Measurements from ENCODE around the gene ATP6V1C2.

The ATP6V1C2 gene

GRCh38 chr2:10740226-10740625 lies 18.8 kb downstream of the ATP6V1C2 start:
- no peak overlapping the region for H3K9ac ChIP-seq (ENCODE audit: low read length)
- no peaks in the 10 kb centered on the region for H3K4me1 ChIP-seq (ENCODE audit: control insufficient read depth, insufficient read depth, low read length)

GRCh38 chr2:10741139-10741538 lies 19.7 kb downstream of the ATP6V1C2 start:
- no peak overlapping the region for H3K4me3 ChIP-seq (ENCODE audit: low read length)
- no peak overlapping the region for H3K9ac ChIP-seq (ENCODE audit: low read length)
- no peaks in the 10 kb centered on the region for H3K36me3 ChIP-seq (ENCODE audit: control insufficient read depth, insufficient read depth, low read length)
- H3K27ac ChIP-seq (ENCODE audit: low read depth, low read length) = no peak overlapping the region
- H3K27me3 ChIP-seq (ENCODE audit: control insufficient read depth, insufficient read depth, low read length) = no peaks in the 10 kb centered on the region
- H3K4me1 ChIP-seq (ENCODE audit: control insufficient read depth, insufficient read depth, low read length) = no peaks in the 10 kb centered on the region

More at GRCh38 chr2:10740226-10740625, 18.8 kb downstream of the ATP6V1C2 start:
- no peak overlapping the region for H3K4me3 ChIP-seq (ENCODE audit: low read length)
- H3K27ac ChIP-seq (ENCODE audit: low read depth, low read length) = no peak overlapping the region
- no peaks in the 10 kb centered on the region for H3K36me3 ChIP-seq (ENCODE audit: control insufficient read depth, insufficient read depth, low read length)
- H3K27me3 ChIP-seq (ENCODE audit: control insufficient read depth, insufficient read depth, low read length) = no peaks in the 10 kb centered on the region

GRCh38 chr2:10742666-10743065 lies 21.2 kb downstream of the ATP6V1C2 start:
- Histone ChIP-seq H3K9ac (ENCODE audit: low read length) (no peak overlapping the region), H3K4me3 (ENCODE audit: low read length) (no peak overlapping the region), H3K4me1 (ENCODE audit: control insufficient read depth, insufficient read depth, low read length) (no peaks in the 10 kb centered on the region), H3K27ac (ENCODE audit: low read depth, low read length) (no peak overlapping the region), H3K36me3 (ENCODE audit: control insufficient read depth, insufficient read depth, low read length) (no peaks in the 10 kb centered on the region), H3K27me3 (ENCODE audit: control insufficient read depth, insufficient read depth, low read length) (no peaks in the 10 kb centered on the region)

DNA sequence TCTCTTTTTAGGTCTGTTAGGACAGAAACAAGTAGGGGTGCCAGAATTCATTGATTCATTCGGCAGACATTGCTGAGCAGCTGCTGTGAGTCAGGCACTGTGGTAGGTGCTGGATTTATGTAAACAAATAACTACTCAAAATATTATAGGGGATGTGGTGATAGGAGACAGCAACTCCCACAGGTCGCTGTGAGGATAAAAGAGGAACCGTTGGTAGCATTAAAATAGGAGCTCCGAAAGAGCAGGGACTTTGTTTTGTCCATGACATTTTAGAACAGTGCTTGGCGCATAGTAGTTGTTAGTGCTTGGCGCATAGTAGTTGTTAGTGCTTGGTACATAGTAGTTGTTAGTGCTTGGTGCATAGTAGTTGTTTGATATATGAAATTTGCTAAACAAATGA lies 29.2 kb downstream of the ATP6V1C2 start:
- H3K4me3 ChIP-seq (ENCODE audit: low read length) = no peak overlapping the region
- H3K36me3 ChIP-seq (ENCODE audit: control insufficient read depth, insufficient read depth, low read length) = no peaks in the 10 kb centered on the region
- no peaks in the 10 kb centered on the region for H3K4me1 ChIP-seq (ENCODE audit: control insufficient read depth, insufficient read depth, low read length)
- no peaks in the 10 kb centered on the region for H3K27me3 ChIP-seq (ENCODE audit: control insufficient read depth, insufficient read depth, low read length)
- H3K27ac ChIP-seq (ENCODE audit: low read depth, low read length) = no peak overlapping the region
- H3K9ac ChIP-seq (ENCODE audit: low read length) = no peak overlapping the region

DNA sequence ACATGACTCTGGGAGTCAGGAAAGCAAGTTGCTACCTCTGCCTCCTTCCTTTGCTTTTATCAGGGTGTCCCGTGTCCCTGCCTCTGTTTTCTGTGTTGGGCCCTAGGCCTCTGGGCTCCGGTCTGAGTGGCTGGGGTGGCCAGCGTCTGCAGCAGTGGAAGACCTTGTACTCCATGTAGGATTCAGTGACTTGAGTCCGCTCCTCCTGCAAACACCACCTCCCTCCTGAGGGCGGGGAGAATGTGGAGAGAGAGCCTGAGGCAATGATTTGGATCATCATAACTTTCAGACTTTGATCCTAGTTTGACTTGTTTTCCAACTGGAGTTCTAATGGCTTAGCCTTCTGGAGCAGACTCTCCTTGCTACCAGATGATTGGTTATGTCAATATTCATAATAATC lies 30.8 kb downstream of the ATP6V1C2 start:
- H3K36me3 ChIP-seq (ENCODE audit: control insufficient read depth, insufficient read depth, low read length) = no peaks in the 10 kb centered on the region
- H3K4me3 ChIP-seq (ENCODE audit: low read length) = no peak overlapping the region
- H3K27me3 ChIP-seq (ENCODE audit: control insufficient read depth, insufficient read depth, low read length) = no peaks in the 10 kb centered on the region
- H3K9ac ChIP-seq (ENCODE audit: low read length) = no peak overlapping the region
- no peaks in the 10 kb centered on the region for H3K4me1 ChIP-seq (ENCODE audit: control insufficient read depth, insufficient read depth, low read length)
- no peak overlapping the region for H3K27ac ChIP-seq (ENCODE audit: low read depth, low read length)

- H3K27ac ChIP-seq (ENCODE audit: low read depth, low read length) = no peak overlapping the region
- H3K4me3 ChIP-seq (ENCODE audit: low read length) = no peak overlapping the region
- H3K27me3 ChIP-seq (ENCODE audit: control insufficient read depth, insufficient read depth, low read length) = no peaks in the 10 kb centered on the region
- no peaks in the 10 kb centered on the region for H3K36me3 ChIP-seq (ENCODE audit: control insufficient read depth, insufficient read depth, low read length)
- no peaks in the 10 kb centered on the region for H3K4me1 ChIP-seq (ENCODE audit: control insufficient read depth, insufficient read depth, low read length)
- no peak overlapping the region for H3K9ac ChIP-seq (ENCODE audit: low read length)
Observed at GRCh38 chr2:10753156-10753555, 31.7 kb downstream of the ATP6V1C2 start.

DNA sequence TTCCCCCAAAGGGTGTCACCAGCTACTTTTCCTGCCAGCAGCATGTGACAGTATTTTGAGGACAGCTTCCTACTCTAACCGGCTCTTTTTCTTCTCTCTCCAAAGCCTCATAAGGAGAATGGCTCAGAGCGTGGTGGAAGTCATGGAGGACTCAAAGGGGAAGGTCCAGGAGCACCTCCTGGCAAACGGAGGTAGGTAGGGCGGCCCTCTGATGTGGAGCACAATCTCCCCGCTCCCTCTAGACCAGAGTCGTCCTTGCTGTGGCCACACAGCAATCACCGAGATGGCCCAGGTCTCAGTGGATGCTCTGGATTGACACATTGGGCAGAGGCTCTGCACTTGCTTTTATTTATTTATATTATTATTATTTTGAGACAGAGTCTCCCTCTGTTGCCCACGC lies 32.4 kb downstream of the ATP6V1C2 start:
- Histone ChIP-seq H3K9ac (ENCODE audit: low read length) (no peak overlapping the region), H3K4me3 (ENCODE audit: low read length) (no peak overlapping the region)

DNA sequence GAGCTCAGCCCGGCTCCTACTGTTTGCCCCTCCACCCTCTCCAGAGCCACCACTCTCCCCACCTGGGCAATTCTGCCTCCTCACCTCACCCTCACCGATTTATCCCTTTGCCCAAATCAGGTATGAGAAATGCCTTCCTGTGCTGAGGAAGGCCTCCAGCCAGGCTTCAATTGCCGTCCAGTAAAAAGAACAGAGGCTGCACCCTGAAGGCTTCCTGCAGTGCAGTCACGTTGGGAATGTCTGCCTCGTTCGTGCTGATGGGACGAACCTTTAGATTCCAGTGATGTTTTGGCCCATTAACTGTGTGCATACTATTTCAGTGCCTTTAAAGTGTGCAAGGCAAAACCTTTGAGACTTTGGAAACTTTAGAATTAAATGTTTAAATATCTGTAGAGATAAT lies 34.2 kb downstream of the ATP6V1C2 start:
- H3K27ac ChIP-seq (ENCODE audit: low read depth, low read length) = no peak overlapping the region
- no peak overlapping the region for H3K4me3 ChIP-seq (ENCODE audit: low read length)
- H3K4me1 ChIP-seq (ENCODE audit: control insufficient read depth, insufficient read depth, low read length) = no peaks in the 10 kb centered on the region
- no peak overlapping the region for H3K9ac ChIP-seq (ENCODE audit: low read length)
- no peaks in the 10 kb centered on the region for H3K27me3 ChIP-seq (ENCODE audit: control insufficient read depth, insufficient read depth, low read length)
- H3K36me3 ChIP-seq (ENCODE audit: control insufficient read depth, insufficient read depth, low read length) = no peaks in the 10 kb centered on the region

More for the DNA sequence above, 32.4 kb downstream of the ATP6V1C2 start:
- Histone ChIP-seq H3K27ac (ENCODE audit: low read depth, low read length) (no peak overlapping the region), H3K36me3 (ENCODE audit: control insufficient read depth, insufficient read depth, low read length) (no peaks in the 10 kb centered on the region), H3K4me1 (ENCODE audit: control insufficient read depth, insufficient read depth, low read length) (no peaks in the 10 kb centered on the region), H3K27me3 (ENCODE audit: control insufficient read depth, insufficient read depth, low read length) (no peaks in the 10 kb centered on the region)

DNA sequence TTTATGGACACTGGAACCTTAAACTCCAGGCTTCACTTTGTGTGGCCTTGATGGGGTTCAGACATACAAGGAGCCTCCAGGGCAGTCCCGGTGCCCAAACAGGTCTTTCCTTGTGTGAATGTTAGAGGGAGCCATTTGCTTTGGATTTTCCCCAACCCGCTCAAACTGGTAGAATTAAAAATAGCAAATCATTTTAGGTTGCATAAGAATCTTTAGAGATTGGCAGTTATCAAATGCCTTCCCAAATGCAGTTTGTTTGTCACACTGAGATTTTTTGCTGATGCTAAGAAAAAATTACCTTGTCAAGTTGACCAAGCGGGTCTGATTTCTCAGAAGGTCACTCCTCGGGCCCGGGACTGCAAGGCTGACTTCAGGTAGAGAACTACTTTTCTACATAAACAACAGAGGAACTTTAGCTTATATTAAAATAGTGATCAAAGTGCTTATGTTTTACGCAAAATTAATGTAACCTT lies 36.4 kb downstream of the ATP6V1C2 start:
- no peaks in the 10 kb centered on the region for H3K4me1 ChIP-seq (ENCODE audit: control insufficient read depth, insufficient read depth, low read length)
- no peak overlapping the region for H3K4me3 ChIP-seq (ENCODE audit: low read length)
- no peaks in the 10 kb centered on the region for H3K36me3 ChIP-seq (ENCODE audit: control insufficient read depth, insufficient read depth, low read length)
- H3K27ac ChIP-seq (ENCODE audit: low read depth, low read length) = no peak overlapping the region
- no peak overlapping the region for H3K9ac ChIP-seq (ENCODE audit: low read length)
- no peaks in the 10 kb centered on the region for H3K27me3 ChIP-seq (ENCODE audit: control insufficient read depth, insufficient read depth, low read length)

- Histone ChIP-seq H3K9ac (ENCODE audit: low read length) (no peak overlapping the region), H3K4me1 (ENCODE audit: control insufficient read depth, insufficient read depth, low read length) (no peaks in the 10 kb centered on the region), H3K36me3 (ENCODE audit: control insufficient read depth, insufficient read depth, low read length) (no peaks in the 10 kb centered on the region), H3K27ac (ENCODE audit: low read depth, low read length) (no peak overlapping the region), H3K4me3 (ENCODE audit: low read length) (no peak overlapping the region), H3K27me3 (ENCODE audit: control insufficient read depth, insufficient read depth, low read length) (no peaks in the 10 kb centered on the region)
Observed at GRCh38 chr2:10759151-10759714, 37.8 kb downstream of the ATP6V1C2 start.

GRCh38 chr2:10760794-10761504 lies 39.5 kb downstream of the ATP6V1C2 start:
- no peak overlapping the region for H3K4me3 ChIP-seq (ENCODE audit: low read length)
- H3K4me1 ChIP-seq (ENCODE audit: control insufficient read depth, insufficient read depth, low read length) = no peaks in the 10 kb centered on the region
- H3K27ac ChIP-seq (ENCODE audit: low read depth, low read length) = no peak overlapping the region
- H3K36me3 ChIP-seq (ENCODE audit: control insufficient read depth, insufficient read depth, low read length) = no peaks in the 10 kb centered on the region
- no peak overlapping the region for H3K9ac ChIP-seq (ENCODE audit: low read length)
- H3K27me3 ChIP-seq (ENCODE audit: control insufficient read depth, insufficient read depth, low read length) = no peaks in the 10 kb centered on the region

DNA sequence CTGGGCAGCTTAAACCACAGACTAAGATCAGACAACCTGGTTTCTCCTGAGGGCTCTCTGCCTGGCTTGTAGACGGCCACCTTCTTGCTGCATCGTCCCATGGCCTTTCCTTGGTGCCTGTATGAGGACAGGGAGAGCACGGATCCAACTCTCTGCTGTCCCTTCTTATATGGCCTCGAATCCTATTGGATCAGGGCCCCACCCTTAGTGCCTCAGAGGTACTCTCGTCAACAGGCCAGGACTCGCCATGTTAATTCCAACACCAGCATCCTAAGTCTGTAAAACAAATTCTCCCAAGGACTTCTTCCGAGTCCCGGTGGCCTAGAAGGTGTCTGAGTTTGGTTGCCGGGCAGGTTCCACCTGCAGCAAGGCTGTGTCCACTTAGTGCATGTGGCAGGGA lies 40.2 kb downstream of the ATP6V1C2 start:
- no peak overlapping the region for H3K4me3 ChIP-seq (ENCODE audit: low read length)
- H3K27me3 ChIP-seq (ENCODE audit: control insufficient read depth, insufficient read depth, low read length) = no peaks in the 10 kb centered on the region
- no peak overlapping the region for H3K27ac ChIP-seq (ENCODE audit: low read depth, low read length)
- H3K36me3 ChIP-seq (ENCODE audit: control insufficient read depth, insufficient read depth, low read length) = no peaks in the 10 kb centered on the region
- no peak overlapping the region for H3K9ac ChIP-seq (ENCODE audit: low read length)
- H3K4me1 ChIP-seq (ENCODE audit: control insufficient read depth, insufficient read depth, low read length) = no peaks in the 10 kb centered on the region
